CD4-positive, alpha-beta T cell (primary cell): ENCODE data around the gene KRTAP5-3. TPM values are rescaled to one million over a fixed set of nuclear protein-coding genes. Genes with fewer than 3 reads are reported as not detected.
A peak's percentile ranks its signal among the peaks of the same experiment; 100 is the strongest.

Experiments used
- ATAC-seq: fragments of 200-7000 bp; cut with Tn5 transposase; one replicate; pipeline ENCODE4 v1.10.0; 2022; ENCODE audit warnings: mild to moderate bottlenecking; ENCODE audit not compliant: poor library complexity
- CTCF ChIA-PET: fragments of 350-600 bp; sonication (Branson Sonifier 250); formaldehyde crosslinking; loops from one replicate; lab custom pipeline; 2021; ENCODE audit warnings: antibody characterized with exemption, inconsistent platforms; lab: Charles Lee
- POLR2A ChIA-PET: fragments of 350-600 bp; sonication (Branson Sonifier 250); formaldehyde crosslinking; loops from one replicate; lab custom pipeline; 2021; ENCODE audit warnings: antibody characterized with exemption, inconsistent platforms; lab: Charles Lee
- DNase-seq, 14 experiments: peaks; one replicate each; pipeline ENCODE4 v3.0.0-alpha.2; 2013 to 2020; ENCODE audit warnings: mixed read lengths in 2 of 14
- H3K27ac ChIP-seq, 2 donors: one replicate each; pipeline versions ENCODE4 v1.5.1 to v1.7.0; 2013; ENCODE audit warnings: low read length in 2 of 2, low read depth in 1 of 2, mild to moderate bottlenecking in 1 of 2
- H3K27me3 ChIP-seq, 2 experiments: 1 replicate in 1 of 2; 2 replicates in 1 of 2; pipeline versions ENCODE4 v1.6.1 to v1.7.0; 2013; ENCODE audit warnings: low read length in 2 of 2, control low read depth in 1 of 2, mild to moderate bottlenecking in 1 of 2, moderate library complexity in 1 of 2; ENCODE audit not compliant: insufficient read depth in 2 of 2, control insufficient read depth in 1 of 2
- H3K36me3 ChIP-seq: one replicate; pipeline ENCODE4 v1.6.1; 2013; ENCODE audit warnings: low read length, control low read depth; ENCODE audit not compliant: insufficient read depth
- H3K4me1 ChIP-seq: one replicate; pipeline ENCODE4 v1.6.1; 2013; ENCODE audit warnings: low read length, control low read depth; ENCODE audit not compliant: insufficient read depth
- H3K4me3 ChIP-seq: one replicate; pipeline ENCODE4 v1.5.1; 2013; ENCODE audit warnings: mild to moderate bottlenecking, low read length, moderate library complexity
- H3K9me3 ChIP-seq, 2 experiments: 1 replicate in 1 of 2; 2 replicates in 1 of 2; pipeline versions ENCODE4 v1.6.1 to v1.7.0; 2013; ENCODE audit warnings: low read length in 2 of 2, mild to moderate bottlenecking in 2 of 2, control low read depth in 1 of 2, moderate library complexity in 1 of 2; ENCODE audit not compliant: control insufficient read depth in 1 of 2, insufficient read depth in 1 of 2
- H3K27ac Mint-ChIP-seq: one replicate; pipeline ENCODE4 v1.8.0; 2020; ENCODE audit warnings: mixed read lengths
- H3K27me3 Mint-ChIP-seq: one replicate; pipeline ENCODE4 v1.8.0; 2021; ENCODE audit warnings: mixed read lengths
- H3K36me3 Mint-ChIP-seq: one replicate; pipeline ENCODE4 v1.8.0; 2021; ENCODE audit warnings: low read depth, mixed read lengths
- H3K4me1 Mint-ChIP-seq: one replicate; pipeline ENCODE4 v1.8.0; 2021; ENCODE audit warnings: low read depth, mixed read lengths
- H3K4me3 Mint-ChIP-seq: one replicate; pipeline ENCODE4 v1.8.0; 2020; ENCODE audit warnings: mild to moderate bottlenecking, mixed read lengths
- H3K9me3 Mint-ChIP-seq: one replicate; pipeline ENCODE4 v1.8.0; 2020; ENCODE audit warnings: mixed read lengths
- CTCF ChIP-seq: fragments of 200-600 bp; IDR thresholded peaks from one replicate; pipeline ENCODE4 v1.8.0; 2022; ENCODE audit warnings: antibody characterized with exemption, mild to moderate bottlenecking
- intact Hi-C, 2 experiments: fragments of 100-400 bp; cut with DNase I in 1 of 2; cut with micrococcal nuclease in 1 of 2; formaldehyde crosslinking; loops; one replicate each; pipeline versions ENCODE4 v1.15.1 to v1.9.0; 2023 to 2025; cut with DNase I, micrococcal nuclease
- total RNA-seq, 174 experiments: library from RNA in 2 of 174; stranded (reverse) in 2 of 174; gene quantifications; one replicate each; pipeline ENCODE4 v1.2.3 and lab custom pipeline; 2021 to 2026

Gene KRTAP5-3
- total RNA-seq, 2 experiments from 2014 or later = not detected

- H3K36me3 Mint-ChIP-seq = no peaks in the 10 kb centered on the region
- intact Hi-C loops = loop anchor here (2.0 to 10.0 kb wide), 7 partner anchors 121 to 728 kb away; partner anchors contain the start of genes AP2A2 (in 1 of the 2), CTSD (in 1 of the 2), POLR2L (in 1 of the 2) and TOLLIP (in 1 of the 2)
- Histone ChIP-seq H3K36me3 (no peaks in the 10 kb centered on the region), H3K4me3 (peak overlapping the region; percentile 56), H3K9me3 (peaks cover 2 to 3% of the 10 kb centered on the region in 2 experiments), H3K27me3 (no peaks in the 10 kb centered on the region), H3K4me1 (peaks cover 43% of the 10 kb centered on the region), H3K27ac (peak overlapping the region; percentile 80 to 82)
- peaks cover 24% of the 10 kb centered on the region for H3K4me1 Mint-ChIP-seq
- ChIA-PET POLR2A (interaction anchor here (0.9 to 3.2 kb wide), 6 partner anchors 11 to 278 kb away, joined by 3 to 34 read pairs (median 4); partner anchors contain the start of gene KRTAP5-1), CTCF (interaction anchor here (1.1 to 3.0 kb wide), 7 partner anchors 16 to 59 kb away, joined by 3 to 83 read pairs (median 9); no protein-coding TSS in a partner anchor)
- ATAC-seq (peak; percentile 13), DNase-seq (peak in 6 of 14 experiments; percentile 11 to 78 (median 51))
- TF ChIP-seq CTCF = no peak
- peak overlapping the region; percentile 89 for H3K27ac Mint-ChIP-seq
- no peaks in the 10 kb centered on the region for H3K9me3 Mint-ChIP-seq
- H3K4me3 Mint-ChIP-seq = peak overlapping the region; percentile 87
- no peaks in the 10 kb centered on the region for H3K27me3 Mint-ChIP-seq
Measured at GRCh38 chr11:1573077-1573902, 35.0 kb downstream of the KRTAP5-3 start.

- peak; percentile 55 for ATAC-seq
Measured at GRCh38 chr11:1572197-1573076, 35.8 kb downstream of the KRTAP5-3 start, which contains the start of gene DUSP8. TSS of gene DUSP8 (minus strand) at chr11:1572271. CDS start at chr11:1565826, 6,445 bp downstream.

More at GRCh38 chr11:1572197-1573076, 35.8 kb downstream of the KRTAP5-3 start, which contains the start of gene DUSP8:
- Histone ChIP-seq H3K36me3 (no peaks in the 10 kb centered on the region), H3K27me3 (no peaks in the 10 kb centered on the region), H3K4me3 (peak within 1 kb of the TSS; percentile 56), H3K9me3 (no peaks in the 10 kb centered on the region), H3K27ac (peak within 1 kb of the TSS; percentile 80 to 82), H3K4me1 (peaks cover 45% of the 10 kb centered on the region)
- peak; percentile 92 to 99 (median 94) for DNase-seq
- Mint-ChIP-seq H3K4me1 (peaks cover 24% of the 10 kb centered on the region), H3K27me3 (no peaks in the 10 kb centered on the region), H3K9me3 (no peaks in the 10 kb centered on the region), H3K36me3 (no peaks in the 10 kb centered on the region), H3K27ac (peak within 1 kb of the TSS; percentile 89), H3K4me3 (peak within 1 kb of the TSS; percentile 88)
- POLR2A ChIA-PET = interaction anchor here (0.6 to 3.2 kb wide), 4 partner anchors 17 to 370 kb away, joined by 4 to 22 read pairs (median 4); partner anchors contain the start of gene LSP1
- TF ChIP-seq CTCF = no peak
- intact Hi-C loops = loop anchor here (2.0 to 10.0 kb wide), 7 partner anchors 120 to 728 kb away; partner anchors contain the start of genes AP2A2 (in 1 of the 2), CTSD (in 1 of the 2), POLR2L (in 1 of the 2) and TOLLIP (in 1 of the 2)
- CTCF ChIA-PET = interaction anchor here (2.6 to 3.0 kb wide), 3 partner anchors 17 to 58 kb away, joined by 9 to 83 read pairs (median 22); no protein-coding TSS in a partner anchor
